Gastrocnemius medialis (tissue), 4 donors: ENCODE results near the gene AP3S2.

Experiments used
- CTCF ChIP-seq, 5 experiments: fragments of 450-650 bp in 3 of 5; fragments of 200-600 bp in 2 of 5; sonication (generic) in 2 of 5; IDR thresholded peaks in 4 of 5; conservative IDR thresholded peaks in 1 of 5; 1 replicate in 4 of 5; 2 replicates in 1 of 5; pipeline ENCODE4 v1.5.1; 2016 to 2019; ENCODE audit warnings: antibody characterized with exemption in 5 of 5, mild to moderate bottlenecking in 3 of 5, moderate library complexity in 3 of 5
- POLR2A ChIP-seq, 2 donors: fragments of 450-650 bp; IDR thresholded peaks; one replicate each; pipeline ENCODE4 v1.6.1; 2017; ENCODE audit warnings: antibody characterized with exemption in 2 of 2, mild to moderate bottlenecking in 2 of 2, moderate library complexity in 2 of 2

GRCh38 chr15:89903015-89903857 is 9.4 kb upstream of the AP3S2 start:
- TF ChIP-seq POLR2A (IDR thresholded peaks at IDR 0.05) (no peak), CTCF (IDR thresholded peaks at IDR 0.05 in 4 of 5, conservative IDR thresholded peaks at IDR 0.05 in 1 of 5) (no peak)
